ENCODE data around the gene SLC4A1. TPM values are rescaled to one million over a fixed set of nuclear protein-coding genes. Genes with fewer than 3 reads are reported as not detected.

SLC4A1 gene
- total and polyA plus RNA-seq, 2 experiments from 2014 or later, result not detected

DNA sequence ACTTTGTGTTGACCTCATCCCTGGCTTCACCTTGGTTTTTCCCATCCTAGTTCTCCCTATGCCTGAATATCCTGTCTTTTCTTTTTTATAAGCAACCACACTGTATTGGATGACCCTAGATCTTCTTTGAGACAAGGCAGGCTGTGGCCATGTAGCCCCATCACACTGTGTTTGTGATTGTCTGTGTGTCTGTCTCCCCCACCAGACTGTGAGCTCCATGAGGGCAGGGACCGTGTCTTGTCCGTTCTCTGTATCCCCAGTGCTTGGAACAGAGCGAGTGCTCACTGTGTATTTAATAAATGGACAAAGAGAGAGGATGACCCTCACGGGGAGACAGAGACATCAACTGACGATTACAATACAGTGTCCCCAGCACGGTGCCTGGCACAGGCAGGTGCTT lies 49.6 kb upstream of the SLC4A1 start:
- no peak overlapping the region for H3K27ac Mint-ChIP-seq
- Histone ChIP-seq H4K20me1 (replicated peaks; ENCODE audit: insufficient read depth) (no peaks in the 10 kb centered on the region), H3F3A (replicated peaks; ENCODE audit: low read depth) (0 out of 2 replicates have a peak, but pooled peaks cover 4% of the 10 kb centered on the region), H3K4me2 (no peak overlapping the region), H3K4me1 (ENCODE audit: insufficient read depth) (peaks cover 6% of the 10 kb centered on the region; the same call in 1 of the 2 replicates), H3K9me2 (ENCODE audit: insufficient read depth) (no peaks in the 10 kb centered on the region), H3K36me3 (ENCODE audit: insufficient read depth) (0 out of 2 replicates have a peak, but pooled peaks cover 4% of the 10 kb centered on the region), H3K27ac (ENCODE audit: low read depth) (no peak overlapping the region), H3K27me3 (ENCODE audit: insufficient read depth) (peaks cover 32% of the 10 kb centered on the region), H3K79me2 (replicated peaks; ENCODE audit: insufficient read depth) (no peaks in the 10 kb centered on the region), H3K4me3 (no peak overlapping the region), H2AFZ (no peak overlapping the region)
- H3K27me3 Mint-ChIP-seq (ENCODE audit: insufficient read depth, low read depth, poor library complexity), result peaks cover 47% of the 10 kb centered on the region
- no peak; the same call in 1 of the 2 replicates for TF ChIP-seq POLR2AphosphoS5 (IDR thresholded peaks at IDR 0.05; ENCODE audit: low read depth)
- TF ChIP-seq, protein P1, sequence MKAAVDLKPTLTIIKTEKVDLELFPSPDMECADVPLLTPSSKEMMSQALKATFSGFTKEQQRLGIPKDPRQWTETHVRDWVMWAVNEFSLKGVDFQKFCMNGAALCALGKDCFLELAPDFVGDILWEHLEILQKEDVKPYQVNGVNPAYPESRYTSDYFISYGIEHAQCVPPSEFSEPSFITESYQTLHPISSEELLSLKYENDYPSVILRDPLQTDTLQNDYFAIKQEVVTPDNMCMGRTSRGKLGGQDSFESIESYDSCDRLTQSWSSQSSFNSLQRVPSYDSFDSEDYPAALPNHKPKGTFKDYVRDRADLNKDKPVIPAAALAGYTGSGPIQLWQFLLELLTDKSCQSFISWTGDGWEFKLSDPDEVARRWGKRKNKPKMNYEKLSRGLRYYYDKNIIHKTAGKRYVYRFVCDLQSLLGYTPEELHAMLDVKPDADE (IDR thresholded peaks at IDR 0.05), result no peak
- TF ChIP-seq, protein P2, sequence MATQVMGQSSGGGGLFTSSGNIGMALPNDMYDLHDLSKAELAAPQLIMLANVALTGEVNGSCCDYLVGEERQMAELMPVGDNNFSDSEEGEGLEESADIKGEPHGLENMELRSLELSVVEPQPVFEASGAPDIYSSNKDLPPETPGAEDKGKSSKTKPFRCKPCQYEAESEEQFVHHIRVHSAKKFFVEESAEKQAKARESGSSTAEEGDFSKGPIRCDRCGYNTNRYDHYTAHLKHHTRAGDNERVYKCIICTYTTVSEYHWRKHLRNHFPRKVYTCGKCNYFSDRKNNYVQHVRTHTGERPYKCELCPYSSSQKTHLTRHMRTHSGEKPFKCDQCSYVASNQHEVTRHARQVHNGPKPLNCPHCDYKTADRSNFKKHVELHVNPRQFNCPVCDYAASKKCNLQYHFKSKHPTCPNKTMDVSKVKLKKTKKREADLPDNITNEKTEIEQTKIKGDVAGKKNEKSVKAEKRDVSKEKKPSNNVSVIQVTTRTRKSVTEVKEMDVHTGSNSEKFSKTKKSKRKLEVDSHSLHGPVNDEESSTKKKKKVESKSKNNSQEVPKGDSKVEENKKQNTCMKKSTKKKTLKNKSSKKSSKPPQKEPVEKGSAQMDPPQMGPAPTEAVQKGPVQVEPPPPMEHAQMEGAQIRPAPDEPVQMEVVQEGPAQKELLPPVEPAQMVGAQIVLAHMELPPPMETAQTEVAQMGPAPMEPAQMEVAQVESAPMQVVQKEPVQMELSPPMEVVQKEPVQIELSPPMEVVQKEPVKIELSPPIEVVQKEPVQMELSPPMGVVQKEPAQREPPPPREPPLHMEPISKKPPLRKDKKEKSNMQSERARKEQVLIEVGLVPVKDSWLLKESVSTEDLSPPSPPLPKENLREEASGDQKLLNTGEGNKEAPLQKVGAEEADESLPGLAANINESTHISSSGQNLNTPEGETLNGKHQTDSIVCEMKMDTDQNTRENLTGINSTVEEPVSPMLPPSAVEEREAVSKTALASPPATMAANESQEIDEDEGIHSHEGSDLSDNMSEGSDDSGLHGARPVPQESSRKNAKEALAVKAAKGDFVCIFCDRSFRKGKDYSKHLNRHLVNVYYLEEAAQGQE (IDR thresholded peaks at IDR 0.05; ENCODE audit: unreplicated experiment), result no peak
- DNase-seq (ENCODE audit: low spot score) (no peak), ATAC-seq (no peak)
- H3K4me3 Mint-ChIP-seq, result peak overlapping the region; percentile 72; the same call in 1 of the 3 replicates
- no peaks in the 10 kb centered on the region for H3K9me3 Mint-ChIP-seq
- peaks cover 31% of the 10 kb centered on the region for H3K36me3 Mint-ChIP-seq (ENCODE audit: low read depth)
- H3K4me1 Mint-ChIP-seq, result peaks cover 25% of the 10 kb centered on the region

DNA sequence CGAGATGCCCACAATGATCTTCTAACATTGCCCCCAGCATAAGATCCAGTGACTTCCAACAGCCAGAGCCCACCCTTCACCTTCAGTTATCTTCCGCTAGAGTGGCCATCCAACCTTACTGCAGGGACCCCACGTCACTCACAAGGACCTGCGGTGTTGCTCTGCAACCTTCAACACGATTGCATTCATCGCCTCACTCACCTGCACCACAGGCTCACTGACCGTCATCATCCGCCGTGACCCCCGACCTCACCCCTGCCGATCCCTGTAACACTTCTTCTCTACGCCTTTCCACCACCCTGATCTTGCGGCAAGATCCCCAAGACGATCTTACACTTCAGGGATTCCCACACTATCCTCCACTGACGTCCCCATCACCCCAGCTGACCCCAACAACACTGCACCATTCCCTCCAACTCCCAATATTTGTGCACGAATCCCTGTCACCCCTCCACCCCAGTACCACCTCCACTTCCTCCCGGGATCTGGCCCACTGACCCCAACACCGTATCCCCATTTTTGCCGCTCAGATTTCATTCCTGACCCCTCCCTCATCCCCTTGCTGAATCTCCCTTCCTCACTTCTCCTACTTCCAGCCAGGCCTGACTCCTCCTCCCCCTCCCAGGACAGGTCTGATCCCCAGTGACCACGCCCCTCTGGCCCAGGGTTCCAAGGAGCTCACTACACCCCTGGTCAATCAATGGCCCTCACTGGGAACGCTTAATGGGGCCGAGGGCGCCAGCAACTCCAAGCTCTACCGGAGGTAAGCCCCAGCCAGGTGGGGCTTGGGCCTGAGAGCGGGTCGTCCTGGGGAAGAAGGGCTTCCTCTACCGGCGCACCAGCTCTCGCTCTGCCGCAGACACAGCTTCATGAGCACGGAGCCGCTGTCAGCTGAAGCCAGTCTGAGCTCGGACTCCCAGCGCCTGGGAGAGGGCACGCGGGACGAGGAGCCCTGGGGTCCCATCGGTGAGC lies 48.1 kb upstream of the SLC4A1 start:
- Mint-ChIP-seq H3K4me3 (peak overlapping the region; percentile 72), H3K9me3 (no peaks in the 10 kb centered on the region), H3K4me1 (peaks cover 37% of the 10 kb centered on the region), H3K27me3 (ENCODE audit: insufficient read depth, low read depth, poor library complexity) (peaks cover 48% of the 10 kb centered on the region), H3K36me3 (ENCODE audit: low read depth) (peaks cover 18% of the 10 kb centered on the region), H3K27ac (no peak overlapping the region; the same call in 1 of the 2 replicates)
- peaks cover 32% of the 10 kb centered on the region for H3K27me3 ChIP-seq (ENCODE audit: insufficient read depth)
- peaks cover 6% of the 10 kb centered on the region; the same call in 1 of the 2 replicates for H3K4me1 ChIP-seq (ENCODE audit: insufficient read depth)
- H3K9me2 ChIP-seq (ENCODE audit: insufficient read depth), result no peaks in the 10 kb centered on the region
- ATAC-seq (peak; percentile 87), DNase-seq (ENCODE audit: low spot score) (peak; percentile 98)
- peak overlapping the region; percentile 90 for H2AFZ ChIP-seq
- H3K4me3 ChIP-seq, result peak overlapping the region; percentile 58
- H4K20me1 ChIP-seq (replicated peaks; ENCODE audit: insufficient read depth), result no peaks in the 10 kb centered on the region
- H3K79me2 ChIP-seq (replicated peaks; ENCODE audit: insufficient read depth), result no peaks in the 10 kb centered on the region
- H3K4me2 ChIP-seq, result peak overlapping the region; percentile 97
- TF ChIP-seq, protein P2 (IDR thresholded peaks at IDR 0.05; ENCODE audit: unreplicated experiment), result peak; percentile 21
- TF ChIP-seq, protein P1 (IDR thresholded peaks at IDR 0.05), result no peak
- TF ChIP-seq POLR2AphosphoS5 (IDR thresholded peaks at IDR 0.05; ENCODE audit: low read depth), result peak; percentile 68
- no peak for TF ChIP-seq STAT1 (IDR thresholded peaks at IDR 0.05; ENCODE audit: unreplicated experiment)
- no peak for TF ChIP-seq ZNF331 (CRISPR knock-in tag; IDR thresholded peaks at IDR 0.05; ENCODE audit: low read depth)
- H3K27ac ChIP-seq (ENCODE audit: low read depth), result no peak overlapping the region
- 0 out of 2 replicates have a peak, but pooled peaks cover 4% of the 10 kb centered on the region for H3F3A ChIP-seq (replicated peaks; ENCODE audit: low read depth)
- H3K36me3 ChIP-seq (ENCODE audit: insufficient read depth), result no peaks in the 10 kb centered on the region

Data from GM23338 (cell line).